GM18508 (cell line): ENCODE results near the gene IPO11.
"Not testable (repeated sequence)": the region's sequence is repeated elsewhere in the genome, so short reads cannot be mapped to it uniquely, and the experiment has no call there.

Experiments used
- ATAC-seq: cut with Tn5 transposase; IDR thresholded peaks from one replicate; pipeline ENCODE4 v1.9.1; 2021; ENCODE audit warnings: moderate number of reproducible peaks; ENCODE audit not compliant: insufficient read depth, unreplicated experiment

IPO11 gene

GRCh38 chr5:62631909-62632580 is 219.5 kb downstream of the IPO11 start:
- no peak for ATAC-seq

GRCh38 chr5:62633243-62633642 is 220.7 kb downstream of the IPO11 start:
- no peak for ATAC-seq

GRCh38 chr5:62640446-62640845 is 227.9 kb downstream of the IPO11 start:
- no peak for ATAC-seq

GRCh38 chr5:62642468-62642867 is 229.9 kb downstream of the IPO11 start:
- ATAC-seq: no peak

GRCh38 chr5:62643556-62644451 is 231.2 kb downstream of the IPO11 start:
- no peak for ATAC-seq

- ATAC-seq: no peak
These were observed 232.7 kb downstream of the IPO11 start for GRCh38 chr5:62645223-62645622.

GRCh38 chr5:62647241-62647640 is 234.7 kb downstream of the IPO11 start:
- ATAC-seq: no peak

- no peak for ATAC-seq
These were observed 236.5 kb downstream of the IPO11 start for GRCh38 chr5:62649025-62649424.

- no peak for ATAC-seq
These were observed 237.0 kb downstream of the IPO11 start for GRCh38 chr5:62649476-62650113.

- no peak for ATAC-seq
These were observed 237.6 kb downstream of the IPO11 start for GRCh38 chr5:62650197-62650596.

- ATAC-seq: no peak
These were observed 239.7 kb downstream of the IPO11 start for GRCh38 chr5:62652225-62652624.

GRCh38 chr5:62653001-62653863 is 240.7 kb downstream of the IPO11 start:
- no peak for ATAC-seq

- no peak for ATAC-seq
These were observed 241.5 kb downstream of the IPO11 start for GRCh38 chr5:62653864-62654575.

GRCh38 chr5:62657772-62658171 is 245.2 kb downstream of the IPO11 start:
- not testable (repeated sequence) for ATAC-seq

- no peak for ATAC-seq
These were observed 248.6 kb downstream of the IPO11 start for GRCh38 chr5:62661126-62661525.

- ATAC-seq: no peak
These were observed 250.0 kb downstream of the IPO11 start for GRCh38 chr5:62662521-62662920.

- ATAC-seq: no peak
These were observed 258.9 kb downstream of the IPO11 start for GRCh38 chr5:62671479-62671878.

GRCh38 chr5:62676596-62676995 is 264.0 kb downstream of the IPO11 start:
- not testable (repeated sequence) for ATAC-seq
